ENCODE results near the gene FBXO10. TPM values are rescaled to one million over a fixed set of nuclear protein-coding genes. Genes with fewer than 3 reads are reported as not detected.

FBXO10 gene
- total RNA-seq, 1 experiment from 2014 or later: 5.3 TPM

DNA sequence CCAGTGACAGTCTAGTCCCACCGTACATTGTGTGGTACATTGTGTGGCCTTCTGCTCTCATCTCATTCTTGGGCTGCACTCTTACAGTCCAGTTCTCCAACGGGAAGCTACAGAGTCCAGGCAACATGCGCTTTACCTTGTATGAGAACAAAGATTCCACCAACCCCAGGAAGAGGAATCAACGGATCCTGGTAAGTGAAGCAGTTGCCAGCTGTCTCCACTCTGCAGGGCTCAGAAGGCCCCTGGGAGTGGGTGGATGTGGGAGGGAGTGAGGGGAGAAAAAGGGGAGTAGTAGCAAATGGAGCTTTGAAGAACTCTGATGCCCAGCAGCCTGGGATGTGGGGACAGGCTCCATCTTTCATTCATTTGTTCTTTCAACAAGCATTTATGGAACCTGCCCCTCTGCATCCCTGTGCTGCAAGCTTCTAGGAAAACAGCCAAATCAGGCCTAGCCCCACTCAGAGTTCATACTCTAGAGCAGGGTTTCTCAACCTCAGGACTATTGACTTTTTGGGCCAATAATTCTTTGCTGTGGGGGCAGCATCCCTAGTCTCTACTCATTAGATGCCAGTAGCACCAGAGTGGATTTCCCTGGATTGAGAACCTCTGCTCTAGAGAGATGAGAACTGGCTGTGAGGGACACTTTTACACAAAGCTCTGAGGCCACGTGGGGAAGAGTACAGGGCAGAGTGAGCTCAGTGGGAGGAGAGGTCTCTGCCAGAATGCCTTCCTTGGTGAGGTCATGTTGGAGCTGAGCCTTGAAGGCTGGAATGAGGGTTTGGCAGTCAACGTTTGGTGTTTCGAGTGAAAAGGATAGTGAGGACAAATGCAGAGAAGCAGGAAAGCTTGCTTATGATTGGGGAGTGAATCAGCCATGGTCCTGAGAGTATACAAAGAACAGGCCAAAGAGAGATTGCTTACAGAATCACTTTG is 89.3 kb downstream of the FBXO10 start:
- POLR2A ChIA-PET: interaction anchor here (1.2 to 1.4 kb wide), 2 partner anchors 9 to 22 kb away, joined by 3 to 5 read pairs; partner anchors contain the start of gene ZBTB5
- intact Hi-C loops (cut with micrococcal nuclease): loop anchor here (5.0 to 10.0 kb wide), 5 partner anchors 98 to 908 kb away; partner anchors contain the start of gene ALDH1B1
- BruUV-seq (replicated peaks): TSS peak; percentile 46
- DNase-seq (ENCODE audit: low read depth, low spot score) (no peak), ATAC-seq (no peak)
- Histone ChIP-seq H3K27ac (ENCODE audit: low read depth, low read length) (peak overlapping the region; percentile 63), H3K36me3 (ENCODE audit: control insufficient read depth in 1 of 2, insufficient read depth in 2 of 2, low read length in 2 of 2) (peaks cover 14 to 39% of the 10 kb centered on the region in 2 experiments; a peak in 3 of 4 replicates), H3K27me3 (ENCODE audit: insufficient read depth, low read length) (no peaks in the 10 kb centered on the region), H3K4me2 (ENCODE audit: low read length) (peak overlapping the region; percentile 100), H3K9me3 (ENCODE audit: control insufficient read depth in 1 of 2, insufficient read depth in 1 of 2, low read depth in 1 of 2, low read length in 2 of 2) (no peaks in the 10 kb centered on the region), H2AFZ (ENCODE audit: low read depth, low read length, poor library complexity, severe bottlenecking) (no peak overlapping the region), H3K9me2 (ENCODE audit: insufficient read depth) (no peaks in the 10 kb centered on the region), H3K4me1 (ENCODE audit: control insufficient read depth in 1 of 2, insufficient read depth in 2 of 2, low read length in 2 of 2) (peaks cover 7 to 32% of the 10 kb centered on the region in 2 experiments), H3K9ac (ENCODE audit: low read length) (peak overlapping the region; percentile 96), H4K20me1 (ENCODE audit: insufficient read depth) (peaks cover 4% of the 10 kb centered on the region; the same call in 1 of the 2 replicates), H3K79me2 (ENCODE audit: insufficient read depth, low read length) (peaks cover 58% of the 10 kb centered on the region), H3K4me3 (replicated peaks in 1 of 2; ENCODE audit: low read depth in 1 of 2, low read length in 2 of 2) (peak overlapping the region; percentile 92 to 100)
- RAD21 ChIA-PET (ENCODE audit: low non-redundant PET in 1 of 2, low total read pairs in 2 of 2, uncharacterized antibody in 2 of 2, unreplicated experiment in 2 of 2): no interaction called here
- TF ChIP-seq, protein P1, sequence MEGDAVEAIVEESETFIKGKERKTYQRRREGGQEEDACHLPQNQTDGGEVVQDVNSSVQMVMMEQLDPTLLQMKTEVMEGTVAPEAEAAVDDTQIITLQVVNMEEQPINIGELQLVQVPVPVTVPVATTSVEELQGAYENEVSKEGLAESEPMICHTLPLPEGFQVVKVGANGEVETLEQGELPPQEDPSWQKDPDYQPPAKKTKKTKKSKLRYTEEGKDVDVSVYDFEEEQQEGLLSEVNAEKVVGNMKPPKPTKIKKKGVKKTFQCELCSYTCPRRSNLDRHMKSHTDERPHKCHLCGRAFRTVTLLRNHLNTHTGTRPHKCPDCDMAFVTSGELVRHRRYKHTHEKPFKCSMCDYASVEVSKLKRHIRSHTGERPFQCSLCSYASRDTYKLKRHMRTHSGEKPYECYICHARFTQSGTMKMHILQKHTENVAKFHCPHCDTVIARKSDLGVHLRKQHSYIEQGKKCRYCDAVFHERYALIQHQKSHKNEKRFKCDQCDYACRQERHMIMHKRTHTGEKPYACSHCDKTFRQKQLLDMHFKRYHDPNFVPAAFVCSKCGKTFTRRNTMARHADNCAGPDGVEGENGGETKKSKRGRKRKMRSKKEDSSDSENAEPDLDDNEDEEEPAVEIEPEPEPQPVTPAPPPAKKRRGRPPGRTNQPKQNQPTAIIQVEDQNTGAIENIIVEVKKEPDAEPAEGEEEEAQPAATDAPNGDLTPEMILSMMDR (IDR thresholded peaks at IDR 0.05 in 2 of 3, conservative IDR thresholded peaks at IDR 0.05 in 1 of 3; ENCODE audit: borderline replicate concordance in 1 of 3, insufficient read depth in 1 of 3, low read depth in 2 of 3, low read length in 2 of 3): no peak
- TF ChIP-seq RAD21 (IDR thresholded peaks at IDR 0.05; ENCODE audit: low read depth) (no peak), JUND (IDR thresholded peaks at IDR 0.05) (no peak), EZH2phosphoT487 (IDR thresholded peaks at IDR 0.05; ENCODE audit: borderline replicate concordance) (no peak), CEBPB (IDR thresholded peaks at IDR 0.05; ENCODE audit: low read depth) (no peak), CBX3 (IDR thresholded peaks at IDR 0.05; ENCODE audit: low read depth) (no peak), FOSL1 (IDR thresholded peaks at IDR 0.05; ENCODE audit: low read depth) (no peak), ZFX (IDR thresholded peaks at IDR 0.05) (no peak), POLR2AphosphoS5 (IDR thresholded peaks at IDR 0.05; ENCODE audit: low read depth, low read length) (no peak), SRF (IDR thresholded peaks at IDR 0.05; ENCODE audit: low read depth) (no peak), SIN3A (IDR thresholded peaks at IDR 0.05; ENCODE audit: low read depth) (no peak)
- TF ChIP-seq, protein P2, sequence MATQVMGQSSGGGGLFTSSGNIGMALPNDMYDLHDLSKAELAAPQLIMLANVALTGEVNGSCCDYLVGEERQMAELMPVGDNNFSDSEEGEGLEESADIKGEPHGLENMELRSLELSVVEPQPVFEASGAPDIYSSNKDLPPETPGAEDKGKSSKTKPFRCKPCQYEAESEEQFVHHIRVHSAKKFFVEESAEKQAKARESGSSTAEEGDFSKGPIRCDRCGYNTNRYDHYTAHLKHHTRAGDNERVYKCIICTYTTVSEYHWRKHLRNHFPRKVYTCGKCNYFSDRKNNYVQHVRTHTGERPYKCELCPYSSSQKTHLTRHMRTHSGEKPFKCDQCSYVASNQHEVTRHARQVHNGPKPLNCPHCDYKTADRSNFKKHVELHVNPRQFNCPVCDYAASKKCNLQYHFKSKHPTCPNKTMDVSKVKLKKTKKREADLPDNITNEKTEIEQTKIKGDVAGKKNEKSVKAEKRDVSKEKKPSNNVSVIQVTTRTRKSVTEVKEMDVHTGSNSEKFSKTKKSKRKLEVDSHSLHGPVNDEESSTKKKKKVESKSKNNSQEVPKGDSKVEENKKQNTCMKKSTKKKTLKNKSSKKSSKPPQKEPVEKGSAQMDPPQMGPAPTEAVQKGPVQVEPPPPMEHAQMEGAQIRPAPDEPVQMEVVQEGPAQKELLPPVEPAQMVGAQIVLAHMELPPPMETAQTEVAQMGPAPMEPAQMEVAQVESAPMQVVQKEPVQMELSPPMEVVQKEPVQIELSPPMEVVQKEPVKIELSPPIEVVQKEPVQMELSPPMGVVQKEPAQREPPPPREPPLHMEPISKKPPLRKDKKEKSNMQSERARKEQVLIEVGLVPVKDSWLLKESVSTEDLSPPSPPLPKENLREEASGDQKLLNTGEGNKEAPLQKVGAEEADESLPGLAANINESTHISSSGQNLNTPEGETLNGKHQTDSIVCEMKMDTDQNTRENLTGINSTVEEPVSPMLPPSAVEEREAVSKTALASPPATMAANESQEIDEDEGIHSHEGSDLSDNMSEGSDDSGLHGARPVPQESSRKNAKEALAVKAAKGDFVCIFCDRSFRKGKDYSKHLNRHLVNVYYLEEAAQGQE (IDR thresholded peaks at IDR 0.05; ENCODE audit: low read depth): no peak
- TF ChIP-seq, protein P3, sequence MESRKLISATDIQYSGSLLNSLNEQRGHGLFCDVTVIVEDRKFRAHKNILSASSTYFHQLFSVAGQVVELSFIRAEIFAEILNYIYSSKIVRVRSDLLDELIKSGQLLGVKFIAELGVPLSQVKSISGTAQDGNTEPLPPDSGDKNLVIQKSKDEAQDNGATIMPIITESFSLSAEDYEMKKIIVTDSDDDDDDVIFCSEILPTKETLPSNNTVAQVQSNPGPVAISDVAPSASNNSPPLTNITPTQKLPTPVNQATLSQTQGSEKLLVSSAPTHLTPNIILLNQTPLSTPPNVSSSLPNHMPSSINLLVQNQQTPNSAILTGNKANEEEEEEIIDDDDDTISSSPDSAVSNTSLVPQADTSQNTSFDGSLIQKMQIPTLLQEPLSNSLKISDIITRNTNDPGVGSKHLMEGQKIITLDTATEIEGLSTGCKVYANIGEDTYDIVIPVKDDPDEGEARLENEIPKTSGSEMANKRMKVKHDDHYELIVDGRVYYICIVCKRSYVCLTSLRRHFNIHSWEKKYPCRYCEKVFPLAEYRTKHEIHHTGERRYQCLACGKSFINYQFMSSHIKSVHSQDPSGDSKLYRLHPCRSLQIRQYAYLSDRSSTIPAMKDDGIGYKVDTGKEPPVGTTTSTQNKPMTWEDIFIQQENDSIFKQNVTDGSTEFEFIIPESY (IDR thresholded peaks at IDR 0.05; ENCODE audit: extremely low read depth, insufficient replicate concordance, low read length): no peak
- CTCF ChIA-PET: no interaction called here
